HepG2 (cell line): ENCODE results near the gene IDH3A.

ENCODE experiments used
- EZH2 ChIP-seq: conservative IDR thresholded peaks from 2 replicates; pipeline ENCODE4 v1.6.1; 2012; ENCODE audit warnings: mild to moderate bottlenecking, low read depth, low read length, moderate library complexity
- FOXO1 ChIP-seq: sonication (generic); formaldehyde crosslinking; IDR thresholded peaks from 2 replicates; pipeline ENCODE4 v1.4.0; 2020; ENCODE audit warnings: missing genetic modification reagents
- NCOA2 ChIP-seq: sonication (generic); formaldehyde crosslinking; IDR thresholded peaks from 2 replicates; pipeline ENCODE4 v1.8.0; 2022; ENCODE audit warnings: inconsistent platforms
- NFE2L2 ChIP-seq: fragments of 150-350 bp; IDR thresholded peaks from 2 replicates; pipeline ENCODE4 v1.6.1; 2014; ENCODE audit warnings: low read length
- SMAD1 ChIP-seq: sonication (generic); formaldehyde crosslinking; IDR thresholded peaks from 2 replicates; pipeline ENCODE4 v1.4.0; 2020; ENCODE audit warnings: missing genetic modification reagents, low read depth, mild to moderate bottlenecking, borderline replicate concordance
- TP53 ChIP-seq: sonication (generic); formaldehyde crosslinking; conservative IDR thresholded peaks from 2 replicates; pipeline ENCODE4 v1.4.0; 2020; ENCODE audit warnings: missing genetic modification reagents
- ZNF235 ChIP-seq: sonication (generic); formaldehyde crosslinking; IDR thresholded peaks from 2 replicates; pipeline ENCODE4 v1.8.1; 2023; ENCODE audit warnings: mild to moderate bottlenecking, missing genetic modification reagents, borderline replicate concordance
- ZNF274 ChIP-seq: sonication (generic); formaldehyde crosslinking; IDR thresholded peaks from 2 replicates; pipeline ENCODE4 v1.5.1; 2020; ENCODE audit warnings: mild to moderate bottlenecking, missing genetic modification reagents
- ZNF317 ChIP-seq: sonication (generic); formaldehyde crosslinking; IDR thresholded peaks from 2 replicates; pipeline ENCODE4 v1.5.0; 2020; ENCODE audit warnings: mild to moderate bottlenecking, missing genetic modification reagents
- TF ChIP-seq, protein P1 (sequence below): sonication (generic); formaldehyde crosslinking; IDR thresholded peaks from 2 replicates; pipeline ENCODE4 v1.5.0; 2020; ENCODE audit warnings: mild to moderate bottlenecking, missing genetic modification reagents, moderate library complexity
- TF ChIP-seq, protein P2 (sequence below): sonication (generic); formaldehyde crosslinking; conservative IDR thresholded peaks from 2 replicates; pipeline ENCODE4 v1.4.0; 2020; ENCODE audit warnings: missing genetic modification reagents
- TF ChIP-seq, protein P3 (sequence below), 2 experiments: IDR thresholded peaks; 2 replicates each; pipeline ENCODE4 v1.6.1; 2011 to 2012; ENCODE audit warnings: low read length in 2 of 2, borderline replicate concordance in 1 of 2, low read depth in 1 of 2, mild to moderate bottlenecking in 1 of 2, moderate library complexity in 1 of 2

GRCh38 chr15:78206326-78207109 is 57.4 kb downstream of the IDH3A start:
- TF ChIP-seq EZH2: no peak
- TF ChIP-seq TP53 (CRISPR knock-in tag): no peak
- no peak for TF ChIP-seq NFE2L2
- no peak for TF ChIP-seq SMAD1 (CRISPR knock-in tag)
- TF ChIP-seq, protein P1, sequence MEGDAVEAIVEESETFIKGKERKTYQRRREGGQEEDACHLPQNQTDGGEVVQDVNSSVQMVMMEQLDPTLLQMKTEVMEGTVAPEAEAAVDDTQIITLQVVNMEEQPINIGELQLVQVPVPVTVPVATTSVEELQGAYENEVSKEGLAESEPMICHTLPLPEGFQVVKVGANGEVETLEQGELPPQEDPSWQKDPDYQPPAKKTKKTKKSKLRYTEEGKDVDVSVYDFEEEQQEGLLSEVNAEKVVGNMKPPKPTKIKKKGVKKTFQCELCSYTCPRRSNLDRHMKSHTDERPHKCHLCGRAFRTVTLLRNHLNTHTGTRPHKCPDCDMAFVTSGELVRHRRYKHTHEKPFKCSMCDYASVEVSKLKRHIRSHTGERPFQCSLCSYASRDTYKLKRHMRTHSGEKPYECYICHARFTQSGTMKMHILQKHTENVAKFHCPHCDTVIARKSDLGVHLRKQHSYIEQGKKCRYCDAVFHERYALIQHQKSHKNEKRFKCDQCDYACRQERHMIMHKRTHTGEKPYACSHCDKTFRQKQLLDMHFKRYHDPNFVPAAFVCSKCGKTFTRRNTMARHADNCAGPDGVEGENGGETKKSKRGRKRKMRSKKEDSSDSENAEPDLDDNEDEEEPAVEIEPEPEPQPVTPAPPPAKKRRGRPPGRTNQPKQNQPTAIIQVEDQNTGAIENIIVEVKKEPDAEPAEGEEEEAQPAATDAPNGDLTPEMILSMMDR (CRISPR knock-in tag): no peak
- no peak for TF ChIP-seq FOXO1 (CRISPR knock-in tag)
- TF ChIP-seq ZNF317 (CRISPR knock-in tag): no peak
- no peak for TF ChIP-seq NCOA2 (CRISPR knock-in tag)
- TF ChIP-seq ZNF274 (CRISPR knock-in tag): no peak
- TF ChIP-seq, protein P2, sequence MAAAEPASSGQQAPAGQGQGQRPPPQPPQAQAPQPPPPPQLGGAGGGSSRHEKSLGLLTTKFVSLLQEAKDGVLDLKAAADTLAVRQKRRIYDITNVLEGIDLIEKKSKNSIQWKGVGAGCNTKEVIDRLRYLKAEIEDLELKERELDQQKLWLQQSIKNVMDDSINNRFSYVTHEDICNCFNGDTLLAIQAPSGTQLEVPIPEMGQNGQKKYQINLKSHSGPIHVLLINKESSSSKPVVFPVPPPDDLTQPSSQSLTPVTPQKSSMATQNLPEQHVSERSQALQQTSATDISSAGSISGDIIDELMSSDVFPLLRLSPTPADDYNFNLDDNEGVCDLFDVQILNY: no peak
- TF ChIP-seq ZNF235: no peak
- TF ChIP-seq, protein P3, sequence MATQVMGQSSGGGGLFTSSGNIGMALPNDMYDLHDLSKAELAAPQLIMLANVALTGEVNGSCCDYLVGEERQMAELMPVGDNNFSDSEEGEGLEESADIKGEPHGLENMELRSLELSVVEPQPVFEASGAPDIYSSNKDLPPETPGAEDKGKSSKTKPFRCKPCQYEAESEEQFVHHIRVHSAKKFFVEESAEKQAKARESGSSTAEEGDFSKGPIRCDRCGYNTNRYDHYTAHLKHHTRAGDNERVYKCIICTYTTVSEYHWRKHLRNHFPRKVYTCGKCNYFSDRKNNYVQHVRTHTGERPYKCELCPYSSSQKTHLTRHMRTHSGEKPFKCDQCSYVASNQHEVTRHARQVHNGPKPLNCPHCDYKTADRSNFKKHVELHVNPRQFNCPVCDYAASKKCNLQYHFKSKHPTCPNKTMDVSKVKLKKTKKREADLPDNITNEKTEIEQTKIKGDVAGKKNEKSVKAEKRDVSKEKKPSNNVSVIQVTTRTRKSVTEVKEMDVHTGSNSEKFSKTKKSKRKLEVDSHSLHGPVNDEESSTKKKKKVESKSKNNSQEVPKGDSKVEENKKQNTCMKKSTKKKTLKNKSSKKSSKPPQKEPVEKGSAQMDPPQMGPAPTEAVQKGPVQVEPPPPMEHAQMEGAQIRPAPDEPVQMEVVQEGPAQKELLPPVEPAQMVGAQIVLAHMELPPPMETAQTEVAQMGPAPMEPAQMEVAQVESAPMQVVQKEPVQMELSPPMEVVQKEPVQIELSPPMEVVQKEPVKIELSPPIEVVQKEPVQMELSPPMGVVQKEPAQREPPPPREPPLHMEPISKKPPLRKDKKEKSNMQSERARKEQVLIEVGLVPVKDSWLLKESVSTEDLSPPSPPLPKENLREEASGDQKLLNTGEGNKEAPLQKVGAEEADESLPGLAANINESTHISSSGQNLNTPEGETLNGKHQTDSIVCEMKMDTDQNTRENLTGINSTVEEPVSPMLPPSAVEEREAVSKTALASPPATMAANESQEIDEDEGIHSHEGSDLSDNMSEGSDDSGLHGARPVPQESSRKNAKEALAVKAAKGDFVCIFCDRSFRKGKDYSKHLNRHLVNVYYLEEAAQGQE (IDR thresholded peaks at IDR 0.05; ENCODE audit: borderline replicate concordance in 1 of 2, low read depth in 1 of 2, low read length in 2 of 2): no peak
